ENCODE results near the gene KLHDC8A. TPM values are rescaled to one million over a fixed set of nuclear protein-coding genes. Genes with fewer than 3 reads are reported as not detected.

The KLHDC8A gene
- total and polyA plus RNA-seq, 2 of the 13 experiments (the other 11 are each of a cell fraction or from before 2014, with no cell fraction given), result not detected

DNA sequence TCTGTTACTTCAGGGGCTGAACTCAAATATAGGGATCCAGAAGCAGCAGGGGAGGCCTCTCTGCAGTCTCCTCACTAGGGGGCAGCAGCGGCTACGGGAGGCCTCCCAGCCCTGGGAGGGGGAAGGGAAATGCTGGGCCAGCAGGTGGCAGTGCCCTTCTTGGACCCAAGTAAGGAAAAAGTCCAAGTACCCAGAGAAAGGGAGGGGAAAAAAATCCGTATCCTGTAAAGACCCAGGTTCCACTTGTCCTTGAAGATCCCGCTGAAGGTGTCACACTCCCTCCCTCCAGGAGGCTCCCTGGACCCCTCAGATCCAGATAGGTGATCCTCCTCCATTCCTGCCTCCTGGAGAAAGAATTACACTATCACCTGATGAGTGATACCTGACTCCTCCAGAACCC, 21.0 kb downstream of the KLHDC8A start:
- ATAC-seq (peak; percentile 92), DNase-seq (ENCODE audit: low spot score) (peak; percentile 68), FAIRE-seq (peak; percentile 72)
- WGBS (ENCODE audit: low lambda C conversion rate), result 0% methylated on average over 4 of the region's 4 CpGs
- H4K20me1 ChIP-seq (ENCODE audit: insufficient read depth, low read length), result no peaks in the 10 kb centered on the region
- ChIA-PET POLR2A (no interaction called here), CTCF (ENCODE audit: low intra/inter-chr PET ratio, low total read pairs) (interaction anchor here (1.1 to 2.4 kb wide), 7 partner anchors 9 to 189 kb away, joined by 3 to 9 read pairs (median 6); no protein-coding TSS in a partner anchor)
- H3K4me3 ChIP-seq (replicated peaks in 1 of 3; ENCODE audit: insufficient read depth in 1 of 3, low read depth in 2 of 3, low read length in 3 of 3), result no peak overlapping the region
- intact Hi-C loops (cut with micrococcal nuclease; ENCODE audit: unreplicated experiment), result loop anchor here (1.0 to 10.0 kb wide), 3 partner anchors 119 to 189 kb away; partner anchors contain the start of gene BLACAT1
- H3K36me3 ChIP-seq (replicated peaks in 1 of 2; ENCODE audit: control insufficient read depth in 1 of 2, insufficient read depth in 2 of 2, low read length in 2 of 2), result no peaks in the 10 kb centered on the region
- H3K9ac ChIP-seq (ENCODE audit: insufficient read depth, low read depth, low read length), result no peak overlapping the region
- BruUV-seq (replicated peaks), result no TSS peak
- in situ Hi-C loops (cut with HindIII; ENCODE audit: extremely low pct_ligation_motif_present, low pct_unique_long_range_greater_than_20kb), result loop anchor here (10.0 kb wide), 1 partner anchor 361 kb away; no protein-coding TSS in a partner anchor
- H3K79me2 ChIP-seq (ENCODE audit: insufficient read depth, low read length), result no peaks in the 10 kb centered on the region
- peaks cover 4 to 43% of the 10 kb centered on the region in 2 experiments for H3K27me3 ChIP-seq (ENCODE audit: control insufficient read depth in 1 of 2, insufficient read depth in 2 of 2, low read length in 2 of 2)
- no peak overlapping the region for H3K4me2 ChIP-seq (ENCODE audit: low read depth, low read length)
- H3K4me1 ChIP-seq (ENCODE audit: insufficient read depth, low read length), result no peaks in the 10 kb centered on the region
- H3K27ac ChIP-seq (ENCODE audit: extremely low read length, insufficient read depth, low read length), result no peak overlapping the region
- no peak overlapping the region for H2AFZ ChIP-seq (ENCODE audit: low read length)
- H3K9me3 ChIP-seq (ENCODE audit: low read length), result no peaks in the 10 kb centered on the region
- TF ChIP-seq ZNF768 (CRISPR knock-in tag; IDR thresholded peaks at IDR 0.05) (no peak), SRF (IDR thresholded peaks at IDR 0.05; ENCODE audit: low read depth, low read length) (0 out of 2 replicates have a peak, but pooled peaks have one; percentile 5), HNF4A (CRISPR knock-in tag; IDR thresholded peaks at IDR 0.05) (no peak), RFX5 (IDR thresholded peaks at IDR 0.05; ENCODE audit: low read depth, low read length) (no peak), PTBP1 (IDR thresholded peaks at IDR 0.05; ENCODE audit: low read depth, low read length, poor library complexity, severe bottlenecking) (no peak), ZFP62 (CRISPR knock-in tag; IDR thresholded peaks at IDR 0.05) (no peak), ZNF276 (CRISPR knock-in tag; IDR thresholded peaks at IDR 0.05; ENCODE audit: low read depth) (no peak), ZNF333 (CRISPR knock-in tag; IDR thresholded peaks at IDR 0.05; ENCODE audit: borderline replicate concordance) (no peak), IRF2 (CRISPR knock-in tag; IDR thresholded peaks at IDR 0.05) (no peak)
- TF ChIP-seq, protein P1, sequence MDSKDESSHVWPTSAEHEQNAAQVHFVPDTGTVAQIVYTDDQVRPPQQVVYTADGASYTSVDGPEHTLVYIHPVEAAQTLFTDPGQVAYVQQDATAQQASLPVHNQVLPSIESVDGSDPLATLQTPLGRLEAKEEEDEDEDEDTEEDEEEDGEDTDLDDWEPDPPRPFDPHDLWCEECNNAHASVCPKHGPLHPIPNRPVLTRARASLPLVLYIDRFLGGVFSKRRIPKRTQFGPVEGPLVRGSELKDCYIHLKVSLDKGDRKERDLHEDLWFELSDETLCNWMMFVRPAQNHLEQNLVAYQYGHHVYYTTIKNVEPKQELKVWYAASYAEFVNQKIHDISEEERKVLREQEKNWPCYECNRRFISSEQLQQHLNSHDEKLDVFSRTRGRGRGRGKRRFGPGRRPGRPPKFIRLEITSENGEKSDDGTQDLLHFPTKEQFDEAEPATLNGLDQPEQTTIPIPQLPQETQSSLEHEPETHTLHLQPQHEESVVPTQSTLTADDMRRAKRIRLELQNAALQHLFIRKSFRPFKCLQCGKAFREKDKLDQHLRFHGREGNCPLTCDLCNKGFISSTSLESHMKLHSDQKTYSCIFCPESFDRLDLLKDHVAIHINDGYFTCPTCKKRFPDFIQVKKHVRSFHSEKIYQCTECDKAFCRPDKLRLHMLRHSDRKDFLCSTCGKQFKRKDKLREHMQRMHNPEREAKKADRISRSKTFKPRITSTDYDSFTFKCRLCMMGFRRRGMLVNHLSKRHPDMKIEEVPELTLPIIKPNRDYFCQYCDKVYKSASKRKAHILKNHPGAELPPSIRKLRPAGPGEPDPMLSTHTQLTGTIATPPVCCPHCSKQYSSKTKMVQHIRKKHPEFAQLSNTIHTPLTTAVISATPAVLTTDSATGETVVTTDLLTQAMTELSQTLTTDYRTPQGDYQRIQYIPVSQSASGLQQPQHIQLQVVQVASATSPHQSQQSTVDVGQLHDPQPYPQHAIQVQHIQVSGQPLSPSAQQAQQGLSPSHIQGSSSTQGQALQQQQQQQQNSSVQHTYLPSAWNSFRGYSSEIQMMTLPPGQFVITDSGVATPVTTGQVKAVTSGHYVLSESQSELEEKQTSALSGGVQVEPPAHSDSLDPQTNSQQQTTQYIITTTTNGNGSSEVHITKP (CRISPR knock-in tag; IDR thresholded peaks at IDR 0.05; ENCODE audit: low read depth), result peak; percentile 30; the same call in 1 of the 2 replicates
- TF ChIP-seq, protein P2, sequence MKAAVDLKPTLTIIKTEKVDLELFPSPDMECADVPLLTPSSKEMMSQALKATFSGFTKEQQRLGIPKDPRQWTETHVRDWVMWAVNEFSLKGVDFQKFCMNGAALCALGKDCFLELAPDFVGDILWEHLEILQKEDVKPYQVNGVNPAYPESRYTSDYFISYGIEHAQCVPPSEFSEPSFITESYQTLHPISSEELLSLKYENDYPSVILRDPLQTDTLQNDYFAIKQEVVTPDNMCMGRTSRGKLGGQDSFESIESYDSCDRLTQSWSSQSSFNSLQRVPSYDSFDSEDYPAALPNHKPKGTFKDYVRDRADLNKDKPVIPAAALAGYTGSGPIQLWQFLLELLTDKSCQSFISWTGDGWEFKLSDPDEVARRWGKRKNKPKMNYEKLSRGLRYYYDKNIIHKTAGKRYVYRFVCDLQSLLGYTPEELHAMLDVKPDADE (CRISPR knock-in tag; IDR thresholded peaks at IDR 0.05), result no peak
- TF ChIP-seq, protein P3, sequence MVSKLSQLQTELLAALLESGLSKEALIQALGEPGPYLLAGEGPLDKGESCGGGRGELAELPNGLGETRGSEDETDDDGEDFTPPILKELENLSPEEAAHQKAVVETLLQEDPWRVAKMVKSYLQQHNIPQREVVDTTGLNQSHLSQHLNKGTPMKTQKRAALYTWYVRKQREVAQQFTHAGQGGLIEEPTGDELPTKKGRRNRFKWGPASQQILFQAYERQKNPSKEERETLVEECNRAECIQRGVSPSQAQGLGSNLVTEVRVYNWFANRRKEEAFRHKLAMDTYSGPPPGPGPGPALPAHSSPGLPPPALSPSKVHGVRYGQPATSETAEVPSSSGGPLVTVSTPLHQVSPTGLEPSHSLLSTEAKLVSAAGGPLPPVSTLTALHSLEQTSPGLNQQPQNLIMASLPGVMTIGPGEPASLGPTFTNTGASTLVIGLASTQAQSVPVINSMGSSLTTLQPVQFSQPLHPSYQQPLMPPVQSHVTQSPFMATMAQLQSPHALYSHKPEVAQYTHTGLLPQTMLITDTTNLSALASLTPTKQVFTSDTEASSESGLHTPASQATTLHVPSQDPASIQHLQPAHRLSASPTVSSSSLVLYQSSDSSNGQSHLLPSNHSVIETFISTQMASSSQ (IDR thresholded peaks at IDR 0.05; ENCODE audit: low read depth), result no peak
- TF ChIP-seq, protein P3 (CRISPR knock-in tag; IDR thresholded peaks at IDR 0.05; ENCODE audit: borderline replicate concordance), result no peak

Measured in HepG2 (cell line).